HepG2 (cell line): ENCODE results near the gene CDC20. TPM values are rescaled to one million over a fixed set of nuclear protein-coding genes. Genes with fewer than 3 reads are reported as not detected.

ENCODE experiments used
- ATAC-seq: fragments of 200-7000 bp; cut with Tn5 transposase; 3 replicates; pipeline ENCODE4 v1.9.1; 2020; ENCODE audit warnings: mild to moderate bottlenecking, moderate library complexity
- Bru-seq: library from RNA; stranded (reverse); fragments of 400-500 nt; gene quantifications from one replicate; lab custom pipeline; 2021; lab: Mats Ljungman, UMichigan
- BruChase-seq, 2 experiments: library from RNA; stranded (reverse); fragments of 400-500 nt; gene quantifications; one replicate each; lab custom pipeline; 2021; lab: Mats Ljungman, UMichigan
- BruUV-seq: library from RNA; stranded (reverse); fragments of 400-500 nt; replicated peaks from 2 replicates; lab custom pipeline; 2021; lab: Mats Ljungman, UMichigan
- CTCF ChIA-PET: fragments of 300-600 bp; formaldehyde crosslinking; extraction: SDS; loops from one replicate; lab custom pipeline; 2021; ENCODE audit warnings: low total read pairs, inconsistent platforms, low intra/inter-chr PET ratio; lab: Yijun Ruan, JAX
- POLR2A ChIA-PET: fragments of 350-600 bp; sonication (Branson Sonifier 250); formaldehyde crosslinking; loops from one replicate; lab custom pipeline; 2020; ENCODE audit warnings: antibody characterized with exemption, inconsistent platforms; lab: Yijun Ruan, JAX
- DNase-seq: peaks from one replicate; pipeline ENCODE4 v3.0.0-alpha.2; 2015; ENCODE audit warnings: low spot score
- FAIRE-seq: peaks from 3 replicates; lab custom pipeline; 2011; peaks lifted over from hg19 to GRCh38; lab: Jason Lieb, UNC
- H2AFZ ChIP-seq: one replicate; pipeline ENCODE4 v1.6.1; 2011; ENCODE audit warnings: low read length, inconsistent platforms
- H3K27ac ChIP-seq: fragments of 300-600 bp; 3 replicates; pipeline ENCODE4 v1.8.0; 2011; ENCODE audit warnings: mixed run types, mild to moderate bottlenecking, mixed read lengths, low read length, inconsistent platforms; ENCODE audit not compliant: insufficient read depth; ENCODE audit errors: extremely low read length
- H3K27me3 ChIP-seq, 2 experiments: fragments of 200-600 bp in 1 of 2; 2 replicates in 1 of 2; 3 replicates in 1 of 2; pipeline versions ENCODE4 v1.6.0 to v1.8.0; 2011; ENCODE audit warnings: low read length in 2 of 2, mild to moderate bottlenecking in 2 of 2, moderate library complexity in 2 of 2, inconsistent platforms in 1 of 2; ENCODE audit not compliant: insufficient read depth in 2 of 2, control insufficient read depth in 1 of 2
- H3K36me3 ChIP-seq, 2 experiments: fragments of 200-600 bp in 1 of 2; replicated peaks in 1 of 2; 2 replicates in 1 of 2; 3 replicates in 1 of 2; pipeline versions ENCODE4 v1.5.1 to v1.8.0; 2011; ENCODE audit warnings: low read length in 2 of 2, inconsistent platforms in 1 of 2; ENCODE audit not compliant: insufficient read depth in 2 of 2, control insufficient read depth in 1 of 2
- H3K4me1 ChIP-seq: 2 replicates; pipeline ENCODE4 v1.5.1; 2012; ENCODE audit warnings: low read length, inconsistent platforms; ENCODE audit not compliant: insufficient read depth
- H3K4me2 ChIP-seq: 2 replicates; pipeline ENCODE4 v1.6.0; 2011; ENCODE audit warnings: low read depth, low read length, inconsistent platforms
- H3K4me3 ChIP-seq, 3 experiments: fragments of 200-600 bp in 1 of 3; sonication (generic), shearing (Covaris generic) in 1 of 3; replicated peaks in 1 of 3; 2 replicates each; pipeline ENCODE4 v1.5.1; 2011 to 2016; ENCODE audit warnings: low read length in 3 of 3, inconsistent platforms in 2 of 3, low read depth in 2 of 3, mild to moderate bottlenecking in 2 of 3, control low read depth in 1 of 3, mixed read lengths in 1 of 3; ENCODE audit not compliant: insufficient read depth in 1 of 3
- H3K79me2 ChIP-seq: one replicate; pipeline ENCODE4 v1.6.1; 2011; ENCODE audit warnings: low read length, inconsistent platforms; ENCODE audit not compliant: insufficient read depth
- H3K9ac ChIP-seq: 2 replicates; pipeline ENCODE4 v1.6.0; 2011; ENCODE audit warnings: mild to moderate bottlenecking, low read depth, low read length, inconsistent platforms; ENCODE audit not compliant: insufficient read depth
- H3K9me3 ChIP-seq: 2 replicates; pipeline ENCODE4 v1.5.1; 2012; ENCODE audit warnings: mild to moderate bottlenecking, low read length
- H4K20me1 ChIP-seq: 2 replicates; pipeline ENCODE4 v1.6.0; 2011; ENCODE audit warnings: inconsistent platforms, mild to moderate bottlenecking, low read length, moderate library complexity; ENCODE audit not compliant: insufficient read depth
- AKAP8 ChIP-seq: sonication (generic); formaldehyde crosslinking; IDR thresholded peaks from 2 replicates; pipeline ENCODE4 v1.5.1; 2020; ENCODE audit warnings: mild to moderate bottlenecking, missing genetic modification reagents
- BORCS8-MEF2B ChIP-seq: sonication (generic); formaldehyde crosslinking; IDR thresholded peaks from 2 replicates; pipeline ENCODE4 v1.8.0; 2022; ENCODE audit warnings: mild to moderate bottlenecking, missing genetic modification reagents
- MAFF ChIP-seq: IDR thresholded peaks from 2 replicates; pipeline ENCODE4 v1.6.1; 2011; ENCODE audit warnings: low read depth, low read length, improper control_type of control experiment
- PCBP1 ChIP-seq: fragments of 200-400 bp; formaldehyde crosslinking; IDR thresholded peaks from 2 replicates; pipeline ENCODE4 v1.6.1; 2017; ENCODE audit warnings: mild to moderate bottlenecking, low read depth, low read length, borderline replicate concordance
- SATB2 ChIP-seq: sonication (generic); formaldehyde crosslinking; IDR thresholded peaks from 2 replicates; pipeline ENCODE4 v1.5.0; 2020; ENCODE audit warnings: missing genetic modification reagents
- ZNF569 ChIP-seq: sonication (generic); formaldehyde crosslinking; IDR thresholded peaks from 2 replicates; pipeline ENCODE4 v1.5.0; 2020; ENCODE audit warnings: mild to moderate bottlenecking, missing genetic modification reagents, moderate library complexity, borderline replicate concordance
- WGBS: methylation state at CpG from one replicate; pipeline ENCODE4 v1.1.6; 2017; ENCODE audit warnings: low lambda C conversion rate; 5-methylcytosine and 5-hydroxymethylcytosine counted together
- in situ Hi-C: cut with HindIII; loops from 2 replicates; pipeline ENCODE4 v1.10.0; 2017; ENCODE audit warnings: low pct_unique_long_range_greater_than_20kb; ENCODE audit not compliant: extremely low pct_ligation_motif_present
- intact Hi-C: fragments of 100-400 bp; cut with micrococcal nuclease; formaldehyde crosslinking; loops from one replicate; pipeline ENCODE4 v1.10.0; 2022; ENCODE audit not compliant: unreplicated experiment
- long read RNA-seq, 2 experiments: library from RNA in 1 of 2; library from polyadenylated mRNA in 1 of 2; stranded (forward) in 1 of 2; unstranded in 1 of 2; transcript quantifications; one replicate each; pipeline ENCODE4 v2.0.0, GENCODE V29; 2019 to 2022
- polyA minus RNA-seq, 3 experiments: library from RNA; depleted of rRNA, polyadenylated mRNA; stranded (reverse); fragments of >200 nt; gene quantifications; 2 replicates each; pipeline ENCODE4 v1.2.3, GENCODE V29; 2011; ENCODE audit warnings: low replicate concordance in 1 of 3
- polyA plus RNA-seq, 8 experiments: library from polyadenylated mRNA; depleted of rRNA in 3 of 8; stranded (reverse) in 7 of 8; unstranded in 1 of 8; fragments of >200 nt; fragmentation: Illumina TruSeq in 4 of 8; extraction: Trizol in 4 of 8; gene quantifications; 2 replicates each; pipeline versions ENCODE4 v1.2.1 to v1.2.3, GENCODE V29; 2011 to 2016; ENCODE audit warnings: low read depth in 4 of 8, missing spikeins in 1 of 8, mixed read lengths in 1 of 8; ENCODE audit not compliant: insufficient read depth in 1 of 8
- total RNA-seq, 5 experiments: library from RNA; depleted of rRNA; stranded (reverse); fragments of >200 nt; fragmentation: Illumina TruSeq; extraction: Trizol; gene quantifications; 2 replicates each; pipeline ENCODE4 v1.2.3, GENCODE V29; 2016; ENCODE audit warnings: low read depth in 1 of 5
- TF ChIP-seq, protein P1 (sequence below): sonication (generic); formaldehyde crosslinking; IDR thresholded peaks from 2 replicates; pipeline ENCODE4 v1.4.0; 2020; ENCODE audit warnings: missing genetic modification reagents
- TF ChIP-seq, protein P2 (sequence below): sonication (generic); formaldehyde crosslinking; IDR thresholded peaks from 2 replicates; pipeline ENCODE4 v1.8.1; 2022; ENCODE audit warnings: low read depth, mild to moderate bottlenecking, missing genetic modification reagents

CDC20 gene
- total RNA-seq (2016; rRNA removed; fragmentation: Illumina TruSeq; extraction: Trizol): 90.0 and 97.8 TPM in 2 replicates
- total RNA-seq (2016; cell fraction: cytosol; rRNA removed; fragmentation: Illumina TruSeq; extraction: Trizol; ENCODE audit: low read depth): 46.4 and 52.0 TPM in 2 replicates
- total RNA-seq (2016; cell fraction: insoluble cytoplasmic fraction; rRNA removed; fragmentation: Illumina TruSeq; extraction: Trizol): 83.1 and 89.9 TPM in 2 replicates
- total RNA-seq (2016; cell fraction: membrane; rRNA removed; fragmentation: Illumina TruSeq; extraction: Trizol): 44.6 and 48.1 TPM in 2 replicates
- total RNA-seq (2016; cell fraction: nucleus; rRNA removed; fragmentation: Illumina TruSeq; extraction: Trizol): 41.5 and 42.9 TPM in 2 replicates
- 39.5 and 57.9 TPM in 2 replicates for polyA plus RNA-seq (2011; rRNA removed)
- polyA plus RNA-seq (2011; cell fraction: cytosol; rRNA removed): 30.0 and 51.5 TPM in 2 replicates
- 32.3 and 62.8 TPM in 2 replicates for polyA plus RNA-seq (2011; cell fraction: nucleus; rRNA removed)
- polyA plus RNA-seq (2012): 30.3 and 42.3 TPM in 2 replicates
- 55.7 and 55.8 TPM in 2 replicates for polyA plus RNA-seq (2016; cell fraction: cytosol; fragmentation: Illumina TruSeq; extraction: Trizol; ENCODE audit: low read depth)
- 111 and 128 TPM in 2 replicates for polyA plus RNA-seq (2016; cell fraction: insoluble cytoplasmic fraction; fragmentation: Illumina TruSeq; extraction: Trizol; ENCODE audit: low read depth)
- polyA plus RNA-seq (2016; cell fraction: membrane; fragmentation: Illumina TruSeq; extraction: Trizol; ENCODE audit: low read depth): 48.3 and 54.4 TPM in 2 replicates
- 82.6 and 84.9 TPM in 2 replicates for polyA plus RNA-seq (2016; cell fraction: nucleus; fragmentation: Illumina TruSeq; extraction: Trizol; ENCODE audit: insufficient read depth, low read depth)
- 131 and 377 TPM in 2 replicates for polyA minus RNA-seq (2011; rRNA and poly(A)+ RNA removed; ENCODE audit: low replicate concordance)
- polyA minus RNA-seq (2011; cell fraction: cytosol; rRNA and poly(A)+ RNA removed): 20.8 and 38.2 TPM in 2 replicates
- 12.4 and 21.2 TPM in 2 replicates for polyA minus RNA-seq (2011; cell fraction: nucleus; rRNA and poly(A)+ RNA removed)
- Bru-seq, nascent RNA: percentile 72 among the genes with signal in this experiment
- percentile 81 among the genes with signal in this experiment for BruChase-seq, experiment 1, labeled RNA remaining after a 6-hour chase
- BruChase-seq, experiment 2, labeled RNA remaining after a 2-hour chase: percentile 77 among the genes with signal in this experiment
- long read RNA-seq, experiment 1, transcript CDC20-202 (10 exons, 1,777 nt): minor isoform, 44 of 208 reads
- long read RNA-seq, experiment 1, transcript CDC20-201 (11 exons, 1,675 nt): major isoform, 133 of 208 reads
- long read RNA-seq, experiment 1, partial matches to known transcripts: 14 of 208 reads
- long read RNA-seq, experiment 1, other reads (novel, unspliced or antisense): 15 of 208 reads
- long read RNA-seq, experiment 2, transcript CDC20-201 (11 exons, 1,675 nt): minor isoform, 10 of 124 reads
- long read RNA-seq, experiment 2, transcript CDC20-202 (10 exons, 1,777 nt): major isoform, 64 of 124 reads
- long read RNA-seq, experiment 2, partial matches to known transcripts: 29 of 124 reads
- long read RNA-seq, experiment 2, other reads (novel, unspliced or antisense): 18 of 124 reads

DNA sequence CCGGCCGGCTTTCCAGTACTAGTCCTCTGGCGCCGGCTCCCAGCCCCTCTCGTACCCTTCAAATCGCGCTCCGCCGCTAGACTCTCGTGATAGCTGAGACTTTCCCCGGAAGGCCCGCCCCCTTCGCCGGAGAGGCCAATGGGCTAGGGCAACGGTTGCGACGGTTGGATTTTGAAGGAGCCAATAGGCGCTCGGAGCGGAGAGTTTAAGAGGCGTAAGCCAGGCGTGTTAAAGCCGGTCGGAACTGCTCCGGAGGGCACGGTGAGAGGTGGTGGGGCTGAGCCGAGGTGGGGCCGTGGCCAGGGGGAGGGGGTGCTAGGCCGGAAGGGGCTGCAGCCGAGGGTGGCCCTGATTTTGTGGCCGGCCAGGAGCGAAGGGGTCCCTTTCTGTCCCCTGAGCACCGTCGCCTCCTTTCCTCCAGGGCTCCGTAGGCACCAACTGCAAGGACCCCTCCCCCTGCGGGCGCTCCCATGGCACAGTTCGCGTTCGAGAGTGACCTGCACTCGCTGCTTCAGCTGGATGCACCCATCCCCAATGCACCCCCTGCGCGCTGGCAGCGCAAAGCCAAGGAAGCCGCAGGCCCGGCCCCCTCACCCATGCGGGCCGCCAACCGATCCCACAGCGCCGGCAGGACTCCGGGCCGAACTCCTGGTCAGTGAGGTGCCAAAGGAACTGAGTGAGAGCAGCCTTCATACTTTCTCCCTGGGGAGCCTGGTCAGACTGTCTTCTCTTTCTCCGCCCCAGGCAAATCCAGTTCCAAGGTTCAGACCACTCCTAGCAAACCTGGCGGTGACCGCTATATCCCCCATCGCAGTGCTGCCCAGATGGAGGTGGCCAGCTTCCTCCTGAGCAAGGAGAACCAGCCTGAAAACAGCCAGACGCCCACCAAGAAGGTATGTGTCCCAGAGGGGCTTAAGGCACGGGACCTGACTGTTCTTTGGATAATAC, at the start of gene CDC20:
Gene CDC20 (plus strand): TSS at position 236 of the 948 bp plus-strand sequence. CDS start 235 bp downstream, at position 471.
- under 1% methylated on average over 24 of the region's 59 CpGs for WGBS
- H2AFZ ChIP-seq: peak within 1 kb of the TSS; percentile 46
- no peaks in the 10 kb centered on the region for H3K9me3 ChIP-seq
- peaks cover 11 to 26% of the 10 kb centered on the region in 2 experiments for H3K36me3 ChIP-seq
- FAIRE-seq: peak; percentile 79
- H3K27me3 ChIP-seq: no peaks in the 10 kb centered on the region; a peak in 1 of 5 replicates
- in situ Hi-C loops (no loop called here), intact Hi-C loops (loop anchor here (1.0 kb wide), 2 partner anchors 55 to 121 kb away; no protein-coding TSS in a partner anchor)
- peaks cover 29% of the 10 kb centered on the region for H3K79me2 ChIP-seq
- H3K4me3 ChIP-seq: peak within 1 kb of the TSS; percentile 92 to 97 (median 97)
- CTCF ChIA-PET: interaction anchor here (1.0 to 1.5 kb wide), 2 partner anchors 121 to 132 kb away, joined by 4 to 9 read pairs; no protein-coding TSS in a partner anchor
- H4K20me1 ChIP-seq: no peaks in the 10 kb centered on the region
- H3K27ac ChIP-seq: peak within 1 kb of the TSS; percentile 76
- POLR2A ChIA-PET: interaction anchor here (0.6 to 1.9 kb wide), 12 partner anchors 9 to 291 kb away, joined by 3 to 29 read pairs (median 5); partner anchors contain the start of genes C1orf210, ELOVL1, KDM4A and MED8
- H3K4me1 ChIP-seq: peaks cover 63% of the 10 kb centered on the region
- DNase-seq: peak; percentile 97
- peak within 1 kb of the TSS; percentile 82 for H3K9ac ChIP-seq
- H3K4me2 ChIP-seq: peak within 1 kb of the TSS; percentile 98
- peak; percentile 96 for ATAC-seq
- TSS peak; percentile 80 for BruUV-seq
- TF ChIP-seq MAFF (no peak), AKAP8 (CRISPR knock-in tag) (no peak), BORCS8-MEF2B (CRISPR knock-in tag) (peak; percentile 98), ZNF569 (no peak), SATB2 (CRISPR knock-in tag) (0 out of 2 replicates have a peak, but pooled peaks have one; percentile 46), PCBP1 (peak; percentile 72; the same call in 1 of the 2 replicates)
- TF ChIP-seq, protein P1, sequence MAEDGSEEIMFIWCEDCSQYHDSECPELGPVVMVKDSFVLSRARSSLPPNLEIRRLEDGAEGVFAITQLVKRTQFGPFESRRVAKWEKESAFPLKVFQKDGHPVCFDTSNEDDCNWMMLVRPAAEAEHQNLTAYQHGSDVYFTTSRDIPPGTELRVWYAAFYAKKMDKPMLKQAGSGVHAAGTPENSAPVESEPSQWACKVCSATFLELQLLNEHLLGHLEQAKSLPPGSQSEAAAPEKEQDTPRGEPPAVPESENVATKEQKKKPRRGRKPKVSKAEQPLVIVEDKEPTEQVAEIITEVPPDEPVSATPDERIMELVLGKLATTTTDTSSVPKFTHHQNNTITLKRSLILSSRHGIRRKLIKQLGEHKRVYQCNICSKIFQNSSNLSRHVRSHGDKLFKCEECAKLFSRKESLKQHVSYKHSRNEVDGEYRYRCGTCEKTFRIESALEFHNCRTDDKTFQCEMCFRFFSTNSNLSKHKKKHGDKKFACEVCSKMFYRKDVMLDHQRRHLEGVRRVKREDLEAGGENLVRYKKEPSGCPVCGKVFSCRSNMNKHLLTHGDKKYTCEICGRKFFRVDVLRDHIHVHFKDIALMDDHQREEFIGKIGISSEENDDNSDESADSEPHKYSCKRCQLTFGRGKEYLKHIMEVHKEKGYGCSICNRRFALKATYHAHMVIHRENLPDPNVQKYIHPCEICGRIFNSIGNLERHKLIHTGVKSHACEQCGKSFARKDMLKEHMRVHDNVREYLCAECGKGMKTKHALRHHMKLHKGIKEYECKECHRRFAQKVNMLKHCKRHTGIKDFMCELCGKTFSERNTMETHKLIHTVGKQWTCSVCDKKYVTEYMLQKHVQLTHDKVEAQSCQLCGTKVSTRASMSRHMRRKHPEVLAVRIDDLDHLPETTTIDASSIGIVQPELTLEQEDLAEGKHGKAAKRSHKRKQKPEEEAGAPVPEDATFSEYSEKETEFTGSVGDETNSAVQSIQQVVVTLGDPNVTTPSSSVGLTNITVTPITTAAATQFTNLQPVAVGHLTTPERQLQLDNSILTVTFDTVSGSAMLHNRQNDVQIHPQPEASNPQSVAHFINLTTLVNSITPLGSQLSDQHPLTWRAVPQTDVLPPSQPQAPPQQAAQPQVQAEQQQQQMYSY (CRISPR knock-in tag): 0 out of 2 replicates have a peak, but pooled peaks have one; percentile 20
- TF ChIP-seq, protein P2, sequence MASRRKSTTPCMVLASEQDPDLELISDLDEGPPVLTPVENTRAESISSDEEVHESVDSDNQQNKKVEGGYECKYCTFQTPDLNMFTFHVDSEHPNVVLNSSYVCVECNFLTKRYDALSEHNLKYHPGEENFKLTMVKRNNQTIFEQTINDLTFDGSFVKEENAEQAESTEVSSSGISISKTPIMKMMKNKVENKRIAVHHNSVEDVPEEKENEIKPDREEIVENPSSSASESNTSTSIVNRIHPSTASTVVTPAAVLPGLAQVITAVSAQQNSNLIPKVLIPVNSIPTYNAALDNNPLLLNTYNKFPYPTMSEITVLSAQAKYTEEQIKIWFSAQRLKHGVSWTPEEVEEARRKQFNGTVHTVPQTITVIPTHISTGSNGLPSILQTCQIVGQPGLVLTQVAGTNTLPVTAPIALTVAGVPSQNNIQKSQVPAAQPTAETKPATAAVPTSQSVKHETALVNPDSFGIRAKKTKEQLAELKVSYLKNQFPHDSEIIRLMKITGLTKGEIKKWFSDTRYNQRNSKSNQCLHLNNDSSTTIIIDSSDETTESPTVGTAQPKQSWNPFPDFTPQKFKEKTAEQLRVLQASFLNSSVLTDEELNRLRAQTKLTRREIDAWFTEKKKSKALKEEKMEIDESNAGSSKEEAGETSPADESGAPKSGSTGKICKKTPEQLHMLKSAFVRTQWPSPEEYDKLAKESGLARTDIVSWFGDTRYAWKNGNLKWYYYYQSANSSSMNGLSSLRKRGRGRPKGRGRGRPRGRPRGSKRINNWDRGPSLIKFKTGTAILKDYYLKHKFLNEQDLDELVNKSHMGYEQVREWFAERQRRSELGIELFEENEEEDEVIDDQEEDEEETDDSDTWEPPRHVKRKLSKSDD (CRISPR knock-in tag): 0 out of 2 replicates have a peak, but pooled peaks have one; percentile 65
